ENCODE measurements around the gene SDHB.

Gene SDHB

DNA sequence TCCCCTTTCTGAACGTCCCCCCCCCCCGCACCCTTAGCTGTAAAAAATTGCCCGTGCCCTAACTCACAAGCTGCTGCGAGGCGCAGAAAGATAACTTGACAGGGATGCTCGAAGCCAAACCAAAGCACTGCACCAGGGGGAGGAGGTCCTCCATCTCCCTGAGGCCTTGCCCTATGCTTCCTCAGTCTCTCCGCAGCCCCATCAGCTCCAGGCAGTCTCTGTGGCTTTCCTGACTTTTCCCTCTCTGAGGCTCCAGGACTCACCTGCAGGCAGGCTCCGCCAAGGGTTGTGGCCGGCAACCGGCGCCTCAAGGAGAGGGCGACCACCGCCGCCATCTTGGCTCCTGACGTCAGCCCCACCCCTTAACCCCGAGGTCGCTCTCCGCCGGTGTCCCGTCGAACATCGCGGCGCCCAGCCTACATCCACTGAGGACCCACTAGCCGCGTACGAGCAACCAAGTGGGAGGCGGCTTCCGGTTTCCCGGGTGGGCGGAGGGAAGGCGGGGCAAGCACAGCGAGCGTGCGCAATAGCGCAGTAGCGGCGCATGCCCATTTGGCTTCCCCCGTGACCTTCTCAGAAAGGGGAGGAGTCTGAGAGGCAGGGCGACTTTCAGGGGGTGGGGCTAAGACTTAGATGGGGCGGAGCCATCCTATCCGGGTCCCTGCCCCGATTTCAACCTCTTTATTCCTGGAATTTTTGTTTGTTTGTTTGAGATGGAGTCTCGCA is at the start of gene SDHB:
Gene SDHB, minus strand, starts transcription at position 348 of the 726 bp plus-strand sequence. Its CDS starts 13 bp downstream, at position 335.
- peak; percentile 93 to 98 for DNase-seq (ENCODE audit: extremely low read depth in 1 of 2, low read depth in 1 of 2)

GRCh38 chr1:17102232-17102631 is 48.4 kb upstream of the SDHB start:
- no peak for DNase-seq (ENCODE audit: extremely low read depth in 1 of 2, low read depth in 1 of 2)

GRCh38 chr1:17101261-17101660 is 47.4 kb upstream of the SDHB start:
- no peak for DNase-seq (ENCODE audit: extremely low read depth in 1 of 2, low read depth in 1 of 2)

- no peak for DNase-seq (ENCODE audit: extremely low read depth in 1 of 2, low read depth in 1 of 2)
Measured at GRCh38 chr1:17099616-17100340, 45.9 kb upstream of the SDHB start.

DNA sequence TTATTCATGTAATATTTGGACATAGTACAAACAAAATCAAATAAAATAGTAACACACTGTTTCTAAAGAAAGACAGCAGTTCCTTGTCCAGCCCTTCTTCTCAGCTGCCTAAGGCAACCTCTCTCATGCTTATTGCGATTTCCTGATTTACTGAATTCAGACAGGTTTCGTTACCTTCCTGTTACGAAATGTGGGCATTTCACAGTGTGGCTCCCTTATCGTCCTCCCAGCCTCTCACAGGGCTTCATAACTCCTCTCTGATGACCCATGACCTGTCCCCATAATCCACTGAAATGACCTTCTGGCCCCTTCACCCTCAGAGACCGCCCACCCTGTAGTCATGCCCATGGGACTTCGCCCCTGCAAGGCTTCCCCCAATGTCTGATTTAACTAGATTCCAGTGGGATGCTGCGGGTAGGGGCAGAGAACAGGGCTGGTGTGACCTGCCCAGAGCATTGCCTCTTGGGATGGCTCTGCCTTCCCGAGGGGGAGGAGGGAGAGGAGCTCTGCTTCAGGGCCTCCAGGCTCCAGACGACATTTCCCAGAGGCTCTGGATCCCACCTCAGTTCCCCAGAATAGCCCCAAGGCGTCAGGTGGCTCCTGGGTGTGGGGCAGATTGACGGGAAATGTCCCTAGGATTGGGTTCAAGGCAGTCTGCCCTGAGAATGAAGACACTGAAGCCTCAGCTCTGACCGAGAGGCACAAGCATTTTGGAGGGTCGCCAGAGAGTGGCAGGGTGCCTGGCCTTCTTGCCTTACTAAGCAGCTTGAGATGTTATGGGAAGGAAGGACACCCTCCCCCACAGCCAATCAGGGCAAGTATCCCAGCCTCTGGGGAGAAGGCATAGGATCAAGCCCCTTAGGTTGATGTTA is 44.9 kb upstream of the SDHB start:
- no peak for DNase-seq (ENCODE audit: extremely low read depth in 1 of 2, low read depth in 1 of 2)

- no peak for DNase-seq (ENCODE audit: extremely low read depth in 1 of 2, low read depth in 1 of 2)
Measured at GRCh38 chr1:17097787-17098186, 44.0 kb upstream of the SDHB start.

DNA sequence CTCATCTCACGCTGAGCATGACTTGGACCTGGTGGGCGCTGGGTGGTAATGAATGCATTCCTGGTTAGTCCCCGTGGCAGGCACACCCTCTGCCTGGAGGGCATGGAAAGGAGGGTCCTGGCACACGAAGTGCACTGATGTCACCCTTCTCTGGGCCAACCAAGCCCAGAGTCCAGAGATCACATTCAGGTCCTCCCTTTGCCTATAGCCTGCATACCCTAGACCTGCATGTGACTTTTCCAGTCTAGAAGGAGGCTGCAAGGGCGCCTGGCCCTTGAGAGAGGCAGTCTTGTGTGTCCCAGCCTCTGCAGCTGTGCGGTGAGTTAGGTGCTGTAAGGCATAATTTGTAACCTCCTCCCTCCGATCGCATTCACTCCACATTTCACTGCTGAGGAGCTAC is 43.3 kb upstream of the SDHB start:
- DNase-seq (ENCODE audit: extremely low read depth in 1 of 2, low read depth in 1 of 2), result no peak

GRCh38 chr1:17096584-17096983 is 42.8 kb upstream of the SDHB start:
- DNase-seq (ENCODE audit: extremely low read depth in 1 of 2, low read depth in 1 of 2), result no peak

- DNase-seq (ENCODE audit: extremely low read depth in 1 of 2, low read depth in 1 of 2), result no peak
Measured at GRCh38 chr1:17095141-17095540, 41.3 kb upstream of the SDHB start.

DNA sequence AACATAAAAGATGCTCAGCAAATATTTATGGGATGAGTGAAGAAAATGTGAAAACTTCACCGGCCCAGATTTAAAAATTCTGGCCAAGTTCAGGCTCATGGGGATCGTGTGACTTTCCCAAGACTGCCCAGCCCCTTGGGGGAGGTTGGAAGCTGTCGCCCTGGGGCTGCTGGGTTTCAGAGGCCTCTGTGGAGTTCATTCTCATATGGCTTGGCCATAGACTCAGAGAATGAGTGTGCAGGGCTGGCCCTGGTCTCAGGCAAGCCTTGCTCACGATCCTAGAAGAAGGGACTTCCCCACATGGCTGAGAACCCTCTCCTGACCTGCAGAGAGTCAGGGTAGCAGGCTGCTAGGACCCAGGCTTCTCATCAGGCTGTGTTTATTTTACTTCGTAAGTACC is 40.8 kb upstream of the SDHB start:
- no peak for DNase-seq (ENCODE audit: extremely low read depth in 1 of 2, low read depth in 1 of 2)

DNA sequence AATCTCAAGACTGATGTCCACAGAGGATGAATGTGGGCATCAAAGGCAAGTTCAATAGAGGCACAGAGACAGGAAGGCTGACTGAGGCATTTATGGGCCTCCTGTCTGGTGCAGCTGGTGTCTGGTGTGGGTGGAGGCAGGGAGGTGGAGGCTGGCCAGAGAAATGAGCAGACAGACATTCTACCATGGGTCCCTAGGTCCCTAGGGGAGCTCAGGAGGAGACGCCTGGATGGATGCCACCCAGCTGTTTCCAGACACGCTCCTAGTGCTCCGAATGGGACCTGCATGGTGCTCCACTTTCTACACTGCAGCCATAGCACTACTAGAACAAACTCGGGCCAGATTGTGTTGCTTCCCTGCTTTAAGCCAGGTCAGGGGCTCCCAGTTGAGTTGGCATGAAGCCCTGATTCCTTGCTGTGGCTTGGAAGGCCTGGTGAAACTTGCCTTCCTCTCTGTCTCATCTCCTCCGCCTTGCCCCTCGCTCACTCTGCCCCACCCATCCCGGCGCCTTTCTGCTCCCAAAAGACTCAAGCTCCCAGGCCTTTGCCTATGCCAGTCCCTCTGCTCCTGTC is 40.1 kb upstream of the SDHB start:
- no peak for DNase-seq (ENCODE audit: extremely low read depth in 1 of 2, low read depth in 1 of 2)

GRCh38 chr1:17091252-17091651 is 37.4 kb upstream of the SDHB start:
- DNase-seq (ENCODE audit: extremely low read depth in 1 of 2, low read depth in 1 of 2), result no peak

- DNase-seq (ENCODE audit: extremely low read depth in 1 of 2, low read depth in 1 of 2), result no peak
Measured at GRCh38 chr1:17089506-17089905, 35.7 kb upstream of the SDHB start.

DNA sequence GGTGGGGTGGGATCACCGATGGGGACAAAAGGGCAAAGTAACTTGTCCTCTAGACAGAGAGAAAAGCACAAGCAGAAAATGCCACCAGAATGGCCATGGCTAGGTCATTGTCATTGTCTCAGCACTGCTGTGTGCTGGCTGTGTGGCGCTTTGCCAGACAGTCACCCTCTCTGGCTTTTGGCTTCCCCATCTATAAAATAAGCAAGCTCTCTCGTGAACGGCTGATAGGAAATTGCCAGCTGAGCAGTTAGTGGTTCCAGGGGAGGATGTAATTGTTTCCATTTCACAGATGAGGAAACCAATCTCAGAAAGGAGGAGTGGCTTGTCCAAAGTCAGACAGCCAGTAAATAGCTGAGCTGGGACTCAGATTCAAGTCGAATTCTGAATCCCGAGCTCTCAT is 32.9 kb upstream of the SDHB start:
- no peak for DNase-seq (ENCODE audit: extremely low read depth in 1 of 2, low read depth in 1 of 2)

DNA sequence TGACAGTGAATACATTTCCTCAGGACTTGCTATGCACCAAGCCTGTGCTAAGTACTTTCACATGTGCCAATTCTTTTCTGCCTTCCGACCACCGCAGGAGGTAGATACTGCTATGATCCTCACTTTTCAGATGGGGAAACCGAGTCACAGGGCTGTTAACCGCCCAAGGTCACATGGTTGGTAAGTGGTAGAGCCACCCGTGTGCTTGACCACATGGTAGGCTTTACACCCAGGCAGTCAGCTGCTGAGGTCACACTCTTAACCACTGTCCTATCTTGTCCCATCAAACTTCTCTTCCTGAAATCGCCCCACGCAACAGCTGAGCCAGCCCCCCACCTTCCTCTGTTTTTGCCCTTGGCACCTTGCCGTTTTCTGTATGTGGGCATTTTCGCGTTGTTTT is 31.0 kb upstream of the SDHB start:
- no peak for DNase-seq (ENCODE audit: extremely low read depth in 1 of 2, low read depth in 1 of 2)

DNA sequence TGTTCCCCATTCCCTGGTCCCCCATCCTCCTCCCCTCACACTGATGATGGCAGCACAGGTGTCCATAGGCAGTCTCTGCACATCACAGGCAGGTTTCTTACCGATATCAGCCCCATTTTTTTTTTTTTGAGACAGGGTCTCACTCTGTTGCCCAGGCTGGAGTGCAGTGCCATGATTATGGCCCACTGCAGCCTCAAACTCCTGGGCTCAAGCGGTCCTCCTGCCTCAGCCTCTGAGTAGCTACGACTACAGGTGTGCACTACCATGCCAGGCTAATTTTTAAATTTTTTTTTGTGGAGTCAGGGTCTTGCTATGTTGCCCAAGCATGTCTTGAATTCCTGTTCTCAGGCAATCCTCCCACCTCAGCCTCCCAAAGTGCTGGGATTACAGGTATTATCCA is 28.9 kb upstream of the SDHB start:
- DNase-seq (ENCODE audit: extremely low read depth in 1 of 2, low read depth in 1 of 2), result no peak

- no peak for DNase-seq (ENCODE audit: extremely low read depth in 1 of 2, low read depth in 1 of 2)
Measured at GRCh38 chr1:17081439-17081838, 27.6 kb upstream of the SDHB start.

DNA sequence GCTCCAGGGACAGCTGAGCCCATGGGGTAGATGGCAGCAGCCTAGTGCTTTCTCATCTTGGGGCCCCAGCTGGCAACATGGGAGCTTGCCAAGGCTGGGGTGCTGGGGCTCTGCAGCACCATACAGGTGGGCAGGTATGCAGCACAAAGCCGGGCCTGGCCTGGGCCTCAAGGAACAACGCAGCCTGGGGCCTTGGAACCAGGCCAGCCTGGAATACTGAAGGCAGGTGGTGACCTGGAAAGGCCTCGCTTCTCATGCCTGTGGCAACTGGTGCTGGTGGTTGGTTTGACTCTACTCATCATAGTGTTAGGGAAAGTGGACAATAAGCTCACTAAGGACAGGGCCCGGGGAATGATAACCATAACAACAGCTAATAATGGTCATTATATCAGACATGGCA is 27.0 kb upstream of the SDHB start:
- DNase-seq (ENCODE audit: extremely low read depth in 1 of 2, low read depth in 1 of 2), result no peak

- no peak for DNase-seq (ENCODE audit: extremely low read depth in 1 of 2, low read depth in 1 of 2)
Measured at GRCh38 chr1:17080085-17080759, 26.4 kb upstream of the SDHB start.

- no peak for DNase-seq (ENCODE audit: extremely low read depth in 1 of 2, low read depth in 1 of 2)
Measured at GRCh38 chr1:17078991-17079868, 25.4 kb upstream of the SDHB start.
